ENCODE results near the gene HIC1.

DNA sequence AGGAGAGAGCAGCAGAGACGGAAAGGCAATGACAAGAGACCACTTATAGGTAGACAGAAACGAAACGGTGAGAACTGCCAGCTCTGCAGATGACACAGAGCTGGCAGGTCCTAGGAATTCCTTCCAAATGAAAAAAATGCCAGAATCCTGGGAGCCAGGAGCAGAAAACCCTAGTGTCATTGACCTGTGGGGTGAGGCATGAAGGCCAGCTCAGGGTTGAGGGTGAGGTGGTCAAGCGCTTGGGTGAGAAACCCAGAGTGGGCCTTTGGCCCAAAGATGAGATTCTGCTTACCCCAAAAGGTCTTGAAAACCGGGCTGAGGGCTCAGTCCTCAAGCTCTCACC is 9.2 kb downstream of the HIC1 start:
- TF ChIP-seq POLR2AphosphoS5 (IDR thresholded peaks at IDR 0.05), result no peak
- no peak for TF ChIP-seq POLR2A (IDR thresholded peaks at IDR 0.05)
- no peak for TF ChIP-seq CTCF (IDR thresholded peaks at IDR 0.05)

Measured in gastroesophageal sphincter (tissue), 3 donors.